Loucy (cell line): ENCODE measurements around the gene TSEN54.

Experiments
- H2AFZ ChIP-seq: fragments of 200-600 bp; sonication (generic); 2 replicates; pipeline ENCODE4 v1.6.0; 2016; ENCODE audit warnings: antibody characterized with exemption, mild to moderate bottlenecking, low read length, moderate library complexity
- H3F3A ChIP-seq: fragments of 200-600 bp; 2 replicates; pipeline ENCODE4 v1.6.0; 2016; ENCODE audit warnings: antibody characterized with exemption, low read depth, mild to moderate bottlenecking
- H3K27me3 ChIP-seq: fragments of 200-600 bp; sonication (generic); 2 replicates; pipeline ENCODE4 v1.6.1; 2014; ENCODE audit warnings: low read length, mild to moderate bottlenecking; ENCODE audit not compliant: insufficient read depth, poor library complexity, severe bottlenecking
- H3K36me3 ChIP-seq: fragments of 200-600 bp; sonication (generic); 2 replicates; pipeline ENCODE4 v1.6.1; 2016; ENCODE audit warnings: low read length; ENCODE audit not compliant: insufficient read depth
- H3K4me1 ChIP-seq: fragments of 200-600 bp; sonication (generic); 2 replicates; pipeline ENCODE4 v1.5.1; 2014; ENCODE audit warnings: low read length, mild to moderate bottlenecking; ENCODE audit not compliant: insufficient read depth, poor library complexity, severe bottlenecking
- H3K4me2 ChIP-seq: fragments of 200-600 bp; sonication (generic); 2 replicates; pipeline ENCODE4 v1.6.0; 2014; ENCODE audit warnings: antibody characterized with exemption, low read length, low read depth, mild to moderate bottlenecking; ENCODE audit not compliant: poor library complexity, severe bottlenecking
- H3K4me3 ChIP-seq: fragments of 200-600 bp; sonication (generic); 2 replicates; pipeline ENCODE4 v1.5.1; 2014; ENCODE audit warnings: low read length, mild to moderate bottlenecking, mixed read lengths; ENCODE audit not compliant: poor library complexity, severe bottlenecking
- H3K79me2 ChIP-seq: fragments of 200-600 bp; sonication (generic); 2 replicates; pipeline ENCODE4 v1.6.1; 2014; ENCODE audit warnings: low read length; ENCODE audit not compliant: insufficient read depth
- H3K9ac ChIP-seq: fragments of 200-600 bp; sonication (generic); 2 replicates; pipeline ENCODE4 v1.6.0; 2014; ENCODE audit warnings: mild to moderate bottlenecking, low read depth, low read length, moderate library complexity; ENCODE audit not compliant: poor library complexity, severe bottlenecking
- H3K9me2 ChIP-seq: fragments of 200-600 bp; sonication (generic); replicated peaks from 2 replicates; pipeline ENCODE4 v1.6.1; 2016; ENCODE audit warnings: low read depth, low read length, mixed read lengths
- H3K9me3 ChIP-seq: fragments of 200-600 bp; sonication (generic); 2 replicates; pipeline ENCODE4 v1.6.1; 2014; ENCODE audit warnings: mild to moderate bottlenecking, antibody characterized with exemption, low read length, low read depth; ENCODE audit not compliant: insufficient read depth
- H4K20me1 ChIP-seq: fragments of 200-600 bp; sonication (generic); 2 replicates; pipeline ENCODE4 v1.6.0; 2014; ENCODE audit warnings: antibody characterized with exemption, low read length, mild to moderate bottlenecking; ENCODE audit not compliant: insufficient read depth, poor library complexity, severe bottlenecking
- CTCF ChIP-seq: fragments of 200-600 bp; sonication (generic); conservative IDR thresholded peaks from 2 replicates; pipeline ENCODE4 v1.5.1; 2014; ENCODE audit warnings: mild to moderate bottlenecking, antibody characterized with exemption, low read length
- EZH2phosphoT487 ChIP-seq: fragments of 200-600 bp; IDR thresholded peaks from 2 replicates; pipeline ENCODE4 v1.6.1; 2018; ENCODE audit warnings: antibody characterized with exemption, mild to moderate bottlenecking, moderate library complexity, borderline replicate concordance

Gene TSEN54

GRCh38 chr17:75513641-75514000 is 2.7 kb upstream of the TSEN54 start:
- no peak overlapping the region for H2AFZ ChIP-seq
- peaks cover 13% of the 10 kb centered on the region for H4K20me1 ChIP-seq
- no peaks in the 10 kb centered on the region for H3K36me3 ChIP-seq
- H3K9ac ChIP-seq = no peak overlapping the region
- H3K27me3 ChIP-seq = no peaks in the 10 kb centered on the region
- no peak overlapping the region for H3K4me3 ChIP-seq
- H3K4me1 ChIP-seq = peaks cover 32% of the 10 kb centered on the region
- peak overlapping the region; percentile 99 for H3K4me2 ChIP-seq
- TF ChIP-seq EZH2phosphoT487 (no peak), CTCF (no peak)
- no peaks in the 10 kb centered on the region for H3K9me2 ChIP-seq
- H3K9me3 ChIP-seq = no peaks in the 10 kb centered on the region
- peaks cover 8% of the 10 kb centered on the region; the same call in 1 of the 2 replicates for H3K79me2 ChIP-seq
- H3F3A ChIP-seq = no peaks in the 10 kb centered on the region

GRCh38 chr17:75514299-75514918 is 1.9 kb upstream of the TSEN54 start:
- H3K4me2 ChIP-seq = peak overlapping the region; percentile 99

GRCh38 chr17:75514919-75515495 is 1.3 kb upstream of the TSEN54 start:
- H4K20me1 ChIP-seq = peaks cover 13% of the 10 kb centered on the region
- H3K4me1 ChIP-seq = peaks cover 36% of the 10 kb centered on the region
- peak overlapping the region; percentile 65 for H3K9ac ChIP-seq
- no peaks in the 10 kb centered on the region for H3K27me3 ChIP-seq
- no peaks in the 10 kb centered on the region for H3K9me2 ChIP-seq
- TF ChIP-seq CTCF = no peak
- TF ChIP-seq EZH2phosphoT487 = no peak
- H3K4me2 ChIP-seq = peak overlapping the region; percentile 99
- H3F3A ChIP-seq = no peaks in the 10 kb centered on the region
- peaks cover 8% of the 10 kb centered on the region; the same call in 1 of the 2 replicates for H3K79me2 ChIP-seq
- H2AFZ ChIP-seq = peak overlapping the region; percentile 65
- no peaks in the 10 kb centered on the region for H3K9me3 ChIP-seq
- peak overlapping the region; percentile 84 for H3K4me3 ChIP-seq
- H3K36me3 ChIP-seq = no peaks in the 10 kb centered on the region

More at GRCh38 chr17:75514299-75514918, 1.9 kb upstream of the TSEN54 start:
- Histone ChIP-seq H3K36me3 (no peaks in the 10 kb centered on the region), H3K27me3 (no peaks in the 10 kb centered on the region), H3K9ac (peak overlapping the region; percentile 65), H3K9me3 (no peaks in the 10 kb centered on the region), H3K4me1 (peaks cover 36% of the 10 kb centered on the region), H4K20me1 (peaks cover 13% of the 10 kb centered on the region), H3K9me2 (no peaks in the 10 kb centered on the region), H3K79me2 (peaks cover 8% of the 10 kb centered on the region; the same call in 1 of the 2 replicates), H3F3A (no peaks in the 10 kb centered on the region), H2AFZ (0 out of 2 replicates have a peak overlapping the region, but pooled peaks have one; percentile 65), H3K4me3 (peak overlapping the region; percentile 84)
- no peak for TF ChIP-seq EZH2phosphoT487
- TF ChIP-seq CTCF = no peak
